Endothelial cell (in vitro differentiated cells): ENCODE data around the gene MPO. TPM values are rescaled to one million over a fixed set of nuclear protein-coding genes. Genes with fewer than 3 reads are reported as not detected.

ENCODE experiments used
- DNase-seq: peaks from one replicate; pipeline ENCODE4 v3.0.0; 2021; ENCODE audit warnings: low spot score
- H3K27ac Mint-ChIP-seq: one replicate; pipeline ENCODE4 v1.8.0; 2021; ENCODE audit warnings: mixed read lengths, inconsistent platforms; ENCODE audit not compliant: unreplicated experiment
- H3K27me3 Mint-ChIP-seq: one replicate; pipeline ENCODE4 v1.8.0; 2021; ENCODE audit warnings: mild to moderate bottlenecking, moderate library complexity, mixed read lengths, inconsistent platforms; ENCODE audit not compliant: unreplicated experiment
- H3K36me3 Mint-ChIP-seq: one replicate; pipeline ENCODE4 v1.8.0; 2021; ENCODE audit warnings: mild to moderate bottlenecking, low read depth, mixed read lengths, inconsistent platforms; ENCODE audit not compliant: unreplicated experiment
- H3K4me1 Mint-ChIP-seq: one replicate; pipeline ENCODE4 v1.8.0; 2021; ENCODE audit warnings: mild to moderate bottlenecking, mixed read lengths, inconsistent platforms; ENCODE audit not compliant: unreplicated experiment
- H3K4me3 Mint-ChIP-seq: one replicate; pipeline ENCODE4 v1.8.0; 2021; ENCODE audit warnings: mild to moderate bottlenecking, mixed read lengths, inconsistent platforms; ENCODE audit not compliant: unreplicated experiment
- H3K9me3 Mint-ChIP-seq: one replicate; pipeline ENCODE4 v1.8.0; 2021; ENCODE audit warnings: mixed read lengths, inconsistent platforms; ENCODE audit not compliant: unreplicated experiment
- CTCF ChIP-seq: fragments of 200-600 bp; sonication (generic); IDR thresholded peaks from one replicate; pipeline ENCODE4 v1.5.0; 2021; ENCODE audit warnings: antibody characterized with exemption; ENCODE audit not compliant: unreplicated experiment
- long read RNA-seq: library from polyadenylated mRNA; unstranded; transcript quantifications from one replicate; pipeline ENCODE4 v2.0.0, GENCODE V29; 2020; ENCODE audit not compliant: unreplicated experiment
- total RNA-seq: library from RNA; stranded (reverse); fragmentation: NEBNext Ultra II Directional; extraction: Animal tissue kit (Norgen Biotek cat#: 25700); gene quantifications from one replicate; pipeline ENCODE4 v1.2.1, GENCODE V29; 2021; ENCODE audit not compliant: unreplicated experiment

The MPO gene, protein sequence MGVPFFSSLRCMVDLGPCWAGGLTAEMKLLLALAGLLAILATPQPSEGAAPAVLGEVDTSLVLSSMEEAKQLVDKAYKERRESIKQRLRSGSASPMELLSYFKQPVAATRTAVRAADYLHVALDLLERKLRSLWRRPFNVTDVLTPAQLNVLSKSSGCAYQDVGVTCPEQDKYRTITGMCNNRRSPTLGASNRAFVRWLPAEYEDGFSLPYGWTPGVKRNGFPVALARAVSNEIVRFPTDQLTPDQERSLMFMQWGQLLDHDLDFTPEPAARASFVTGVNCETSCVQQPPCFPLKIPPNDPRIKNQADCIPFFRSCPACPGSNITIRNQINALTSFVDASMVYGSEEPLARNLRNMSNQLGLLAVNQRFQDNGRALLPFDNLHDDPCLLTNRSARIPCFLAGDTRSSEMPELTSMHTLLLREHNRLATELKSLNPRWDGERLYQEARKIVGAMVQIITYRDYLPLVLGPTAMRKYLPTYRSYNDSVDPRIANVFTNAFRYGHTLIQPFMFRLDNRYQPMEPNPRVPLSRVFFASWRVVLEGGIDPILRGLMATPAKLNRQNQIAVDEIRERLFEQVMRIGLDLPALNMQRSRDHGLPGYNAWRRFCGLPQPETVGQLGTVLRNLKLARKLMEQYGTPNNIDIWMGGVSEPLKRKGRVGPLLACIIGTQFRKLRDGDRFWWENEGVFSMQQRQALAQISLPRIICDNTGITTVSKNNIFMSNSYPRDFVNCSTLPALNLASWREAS
- not detected for total RNA-seq
- long read RNA-seq = 0 reads

- no peaks in the 10 kb centered on the region for H3K36me3 Mint-ChIP-seq
- no peak within 1 kb of the TSS for H3K27ac Mint-ChIP-seq
- peaks cover 11% of the 10 kb centered on the region for H3K27me3 Mint-ChIP-seq
- TF ChIP-seq CTCF = no peak
- H3K9me3 Mint-ChIP-seq = no peaks in the 10 kb centered on the region
- H3K4me1 Mint-ChIP-seq = no peaks in the 10 kb centered on the region
- DNase-seq = no peak
- no peak within 1 kb of the TSS for H3K4me3 Mint-ChIP-seq
Observed at GRCh38 chr17:58280480-58281217, at the start of gene MPO. Gene MPO (minus strand): TSS chr17:58280935. CDS start chr17:58280758, 177 bp downstream.

- TF ChIP-seq CTCF = no peak
- no peak for DNase-seq
- no peaks in the 10 kb centered on the region for H3K9me3 Mint-ChIP-seq
- H3K4me3 Mint-ChIP-seq = no peak overlapping the region
- peaks cover 12% of the 10 kb centered on the region for H3K4me1 Mint-ChIP-seq
- peaks cover 23% of the 10 kb centered on the region for H3K27me3 Mint-ChIP-seq
- H3K27ac Mint-ChIP-seq = no peak overlapping the region
- H3K36me3 Mint-ChIP-seq = no peaks in the 10 kb centered on the region
Observed at GRCh38 chr17:58329810-58330537, 49.2 kb upstream of the MPO start.

- Mint-ChIP-seq H3K36me3 (no peaks in the 10 kb centered on the region), H3K27ac (no peak overlapping the region), H3K4me3 (peak overlapping the region; percentile 2), H3K9me3 (no peaks in the 10 kb centered on the region), H3K4me1 (peaks cover 12% of the 10 kb centered on the region), H3K27me3 (peaks cover 23% of the 10 kb centered on the region)
- TF ChIP-seq CTCF = no peak
- DNase-seq = no peak
Observed at GRCh38 chr17:58329035-58329809, 48.5 kb upstream of the MPO start.

DNA sequence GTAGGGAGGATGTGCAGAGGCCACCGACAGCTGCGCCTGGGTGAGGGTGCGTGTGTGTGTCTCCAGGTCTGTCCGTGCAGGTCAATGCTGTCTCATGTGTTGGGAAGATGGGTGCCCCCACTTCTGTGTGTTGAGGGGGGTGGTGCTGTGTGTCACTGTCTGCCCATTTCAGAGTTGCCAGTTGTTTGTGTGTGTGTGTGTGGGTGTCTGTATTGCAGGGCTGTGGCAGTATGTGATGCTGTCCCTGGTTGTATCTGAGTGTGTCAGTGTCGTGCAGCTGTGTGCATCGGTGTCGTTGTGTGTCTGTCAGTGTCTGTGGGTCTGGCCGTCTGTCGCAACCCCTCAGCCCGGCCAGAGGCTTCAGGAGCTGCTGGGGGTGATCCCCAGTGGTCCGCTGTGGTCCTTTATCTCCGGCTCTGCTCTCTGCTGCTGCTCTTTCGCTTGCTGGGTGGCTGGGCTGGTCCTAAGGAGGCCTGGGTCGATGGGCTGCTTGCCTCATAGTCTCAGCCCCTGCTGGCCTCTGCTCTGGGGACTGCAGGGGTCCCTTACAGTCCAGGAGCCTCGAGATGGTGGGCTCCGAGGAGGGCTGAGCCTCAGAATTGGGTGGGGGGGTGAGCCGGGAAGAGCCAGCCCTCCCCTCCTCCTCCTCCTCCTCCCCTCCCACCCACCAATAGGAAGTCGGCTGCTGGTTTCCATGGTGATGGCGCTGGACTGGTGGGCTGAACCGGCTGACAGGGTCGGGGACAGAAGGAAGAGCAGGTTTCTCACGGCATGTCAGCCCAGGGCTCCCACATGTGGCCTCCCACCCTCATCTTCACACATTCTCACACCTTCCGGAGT is 47.7 kb upstream of the MPO start, which contains the start of gene TSPOAP1:
Gene TSPOAP1 (minus strand): TSS at position 601 of the 840 bp plus-strand sequence. CDS start 875 bp downstream, outside the sequence.
- no peak within 1 kb of the TSS for H3K27ac Mint-ChIP-seq
- H3K4me1 Mint-ChIP-seq = peaks cover 12% of the 10 kb centered on the region
- no peaks in the 10 kb centered on the region for H3K36me3 Mint-ChIP-seq
- H3K9me3 Mint-ChIP-seq = no peaks in the 10 kb centered on the region
- H3K4me3 Mint-ChIP-seq = peak within 1 kb of the TSS; percentile 2
- DNase-seq = no peak
- peaks cover 23% of the 10 kb centered on the region for H3K27me3 Mint-ChIP-seq
- no peak for TF ChIP-seq CTCF
